ENCODE measurements around the gene UPK1B.

Gene UPK1B

GRCh38 chr3:119170821-119171220 lies 2.6 kb upstream of the UPK1B start:
- H3K4me1 Mint-ChIP-seq = no peaks in the 10 kb centered on the region
- DNase-seq = no peak
- H3K4me3 Mint-ChIP-seq = no peak overlapping the region
- no peak for TF ChIP-seq CTCF (IDR thresholded peaks at IDR 0.05)
- H3K36me3 Mint-ChIP-seq (ENCODE audit: low read depth) = no peaks in the 10 kb centered on the region
- no peak overlapping the region for H3K27ac Mint-ChIP-seq
- H3K9me3 Mint-ChIP-seq = peaks cover 19% of the 10 kb centered on the region
- H3K27me3 Mint-ChIP-seq (ENCODE audit: low read depth, poor library complexity) = peaks cover 46% of the 10 kb centered on the region

GRCh38 chr3:119175872-119176756 lies 2.7 kb downstream of the UPK1B start:
- Mint-ChIP-seq H3K36me3 (ENCODE audit: low read depth) (no peaks in the 10 kb centered on the region), H3K27me3 (ENCODE audit: low read depth, poor library complexity) (peaks cover 54% of the 10 kb centered on the region), H3K27ac (no peak overlapping the region), H3K4me3 (no peak overlapping the region), H3K9me3 (no peaks in the 10 kb centered on the region), H3K4me1 (no peaks in the 10 kb centered on the region)
- TF ChIP-seq CTCF (IDR thresholded peaks at IDR 0.05) = no peak
- no peak for DNase-seq

- no peak overlapping the region for H3K27ac Mint-ChIP-seq
- no peaks in the 10 kb centered on the region for H3K36me3 Mint-ChIP-seq (ENCODE audit: low read depth)
- no peak overlapping the region for H3K4me3 Mint-ChIP-seq
- H3K4me1 Mint-ChIP-seq = no peaks in the 10 kb centered on the region
- peaks cover 48% of the 10 kb centered on the region for H3K27me3 Mint-ChIP-seq (ENCODE audit: low read depth, poor library complexity)
- no peaks in the 10 kb centered on the region for H3K9me3 Mint-ChIP-seq
- TF ChIP-seq CTCF (IDR thresholded peaks at IDR 0.05) = no peak
- DNase-seq = no peak
Observed at GRCh38 chr3:119176778-119177177, 3.4 kb downstream of the UPK1B start.

- no peaks in the 10 kb centered on the region for H3K9me3 Mint-ChIP-seq
- no peak overlapping the region for H3K4me3 Mint-ChIP-seq
- no peaks in the 10 kb centered on the region for H3K36me3 Mint-ChIP-seq (ENCODE audit: low read depth)
- peaks cover 45% of the 10 kb centered on the region for H3K27me3 Mint-ChIP-seq (ENCODE audit: low read depth, poor library complexity)
- TF ChIP-seq CTCF (IDR thresholded peaks at IDR 0.05) = no peak
- H3K4me1 Mint-ChIP-seq = no peaks in the 10 kb centered on the region
- no peak for DNase-seq
- no peak overlapping the region for H3K27ac Mint-ChIP-seq
Observed at GRCh38 chr3:119177321-119177720, 3.9 kb downstream of the UPK1B start.

- TF ChIP-seq CTCF (IDR thresholded peaks at IDR 0.05) = no peak
- no peak for DNase-seq
- Mint-ChIP-seq H3K4me3 (no peak overlapping the region), H3K36me3 (ENCODE audit: low read depth) (no peaks in the 10 kb centered on the region), H3K9me3 (no peaks in the 10 kb centered on the region), H3K27me3 (ENCODE audit: low read depth, poor library complexity) (peaks cover 8% of the 10 kb centered on the region), H3K27ac (no peak overlapping the region), H3K4me1 (no peaks in the 10 kb centered on the region)
Observed at GRCh38 chr3:119181765-119182164, 8.4 kb downstream of the UPK1B start.

- H3K4me3 Mint-ChIP-seq = no peak overlapping the region
- H3K9me3 Mint-ChIP-seq = no peaks in the 10 kb centered on the region
- no peak overlapping the region for H3K27ac Mint-ChIP-seq
- H3K27me3 Mint-ChIP-seq (ENCODE audit: low read depth, poor library complexity) = peaks cover 4% of the 10 kb centered on the region
- no peak for TF ChIP-seq CTCF (IDR thresholded peaks at IDR 0.05)
- H3K36me3 Mint-ChIP-seq (ENCODE audit: low read depth) = no peaks in the 10 kb centered on the region
- no peak for DNase-seq
- H3K4me1 Mint-ChIP-seq = no peaks in the 10 kb centered on the region
Observed at GRCh38 chr3:119184111-119184510, 10.7 kb downstream of the UPK1B start.
